ENCODE results near the gene NAALADL1. TPM values are rescaled to one million over a fixed set of nuclear protein-coding genes. Genes with fewer than 3 reads are reported as not detected.
"Not testable (repeated sequence)": the region's sequence is repeated elsewhere in the genome, so short reads cannot be mapped to it uniquely, and the experiment has no call there.

Gene NAALADL1
- total RNA-seq, 1 experiment from 2014 or later, result 0.88 TPM

DNA sequence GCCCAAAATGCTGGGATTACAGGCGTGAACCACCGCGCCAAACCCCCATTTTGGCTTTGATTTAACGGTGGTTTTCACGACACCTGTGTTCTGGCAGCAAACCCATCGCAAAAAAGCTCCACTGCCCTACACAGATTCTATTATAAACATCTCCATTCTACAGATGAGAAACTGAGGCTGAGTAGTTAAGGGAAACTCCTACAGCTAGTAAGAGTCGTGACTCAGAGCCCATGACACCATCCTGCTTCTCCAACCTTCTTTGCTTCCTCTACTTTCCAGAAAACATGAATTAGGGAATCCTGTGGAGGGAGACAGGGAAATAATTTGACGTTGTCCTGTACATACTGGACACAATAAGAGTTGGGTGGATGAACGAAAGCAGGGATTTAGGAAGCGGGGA, 31.5 kb downstream of the NAALADL1 start:
- in situ Hi-C loops (cut with HindIII; ENCODE audit: low pct_unique_long_range_greater_than_20kb, low sequenced_read_pairs), result no loop called here
- DNase-seq (ENCODE audit: low read depth), result no peak

DNA sequence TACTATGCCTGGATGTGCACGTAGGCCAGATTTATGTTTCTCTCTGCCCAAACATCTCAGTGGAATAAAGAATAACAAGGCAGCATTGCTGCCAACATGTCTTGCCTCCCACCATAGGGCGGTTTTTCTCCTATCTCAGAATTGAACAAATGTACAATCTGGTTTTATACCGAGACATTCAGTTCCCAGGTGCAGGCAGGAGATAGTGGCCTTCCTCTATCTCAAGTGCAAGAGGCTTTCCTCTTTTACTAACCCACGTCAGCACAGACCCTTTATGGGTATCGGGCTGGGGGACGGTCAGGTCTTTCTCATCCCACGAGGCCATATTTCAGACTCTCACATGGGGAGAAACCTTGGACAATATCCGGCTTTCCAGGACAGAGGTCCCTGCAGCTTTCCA, 34.9 kb downstream of the NAALADL1 start:
- DNase-seq (ENCODE audit: low read depth); in situ Hi-C loops (cut with HindIII; ENCODE audit: low pct_unique_long_range_greater_than_20kb, low sequenced_read_pairs): not testable (repeated sequence)

DNA sequence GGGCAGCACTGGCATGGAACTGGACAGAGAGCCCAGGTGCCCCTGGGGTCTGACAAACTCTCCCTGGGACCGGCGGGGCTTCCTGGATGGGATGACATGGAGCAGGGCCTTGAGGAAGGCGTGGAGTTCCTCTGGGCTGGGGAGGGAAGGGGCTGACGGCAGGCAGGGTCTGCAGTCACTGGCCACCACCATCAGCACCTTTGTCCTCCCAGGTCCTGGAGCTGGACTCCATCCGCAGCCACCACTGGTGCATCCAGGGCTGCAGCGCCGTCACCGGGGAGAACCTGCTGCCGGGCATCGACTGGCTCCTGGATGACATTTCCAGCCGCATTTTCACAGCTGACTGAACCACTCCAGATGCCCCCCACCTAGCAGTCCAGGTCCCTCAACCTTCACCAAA, 36.8 kb downstream of the NAALADL1 start:
- in situ Hi-C loops (cut with HindIII; ENCODE audit: low pct_unique_long_range_greater_than_20kb, low sequenced_read_pairs), result no loop called here
- DNase-seq (ENCODE audit: low read depth), result no peak

DNA sequence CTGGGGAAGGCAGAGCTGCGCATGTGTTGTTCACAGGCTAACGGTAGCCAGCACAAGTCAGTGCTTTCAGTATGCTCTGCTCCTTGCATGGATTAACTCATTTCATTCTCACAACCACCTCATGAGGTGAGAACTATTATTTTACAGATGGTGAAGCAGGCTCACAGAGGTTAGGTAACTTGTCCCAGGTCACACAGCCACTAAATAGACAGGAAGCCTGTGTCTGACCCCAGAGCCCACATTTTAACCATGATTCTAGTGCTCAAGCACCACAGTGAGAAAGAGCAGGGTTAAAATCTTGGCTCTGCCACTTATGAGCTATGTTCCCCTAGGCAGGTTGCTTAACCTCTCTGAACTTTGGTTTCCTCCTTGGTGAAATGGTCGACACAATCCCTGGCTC, 37.4 kb downstream of the NAALADL1 start:
- in situ Hi-C loops (cut with HindIII; ENCODE audit: low pct_unique_long_range_greater_than_20kb, low sequenced_read_pairs), result no loop called here
- no peak for DNase-seq (ENCODE audit: low read depth)

DNA sequence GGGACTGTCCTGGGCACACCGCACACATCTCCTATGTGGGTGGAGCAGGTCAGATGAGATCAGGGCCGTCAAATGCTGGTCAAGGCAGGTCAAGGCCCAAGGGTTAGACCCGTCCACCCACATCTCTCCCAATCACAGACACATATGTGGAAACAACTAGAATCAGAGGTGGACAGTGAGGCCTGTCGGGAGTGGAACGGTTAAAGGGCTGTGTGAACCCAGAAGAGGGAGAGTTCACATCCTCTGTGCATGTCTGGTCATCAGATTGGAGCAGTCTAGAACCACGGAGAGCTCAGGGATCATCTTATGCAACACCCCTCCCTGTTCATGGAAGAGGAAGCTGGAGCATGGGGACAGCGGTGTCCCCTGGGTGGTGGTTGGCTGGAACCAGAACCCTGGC, 38.5 kb downstream of the NAALADL1 start:
- in situ Hi-C loops (cut with HindIII; ENCODE audit: low pct_unique_long_range_greater_than_20kb, low sequenced_read_pairs), result no loop called here
- no peak for DNase-seq (ENCODE audit: low read depth)

DNA sequence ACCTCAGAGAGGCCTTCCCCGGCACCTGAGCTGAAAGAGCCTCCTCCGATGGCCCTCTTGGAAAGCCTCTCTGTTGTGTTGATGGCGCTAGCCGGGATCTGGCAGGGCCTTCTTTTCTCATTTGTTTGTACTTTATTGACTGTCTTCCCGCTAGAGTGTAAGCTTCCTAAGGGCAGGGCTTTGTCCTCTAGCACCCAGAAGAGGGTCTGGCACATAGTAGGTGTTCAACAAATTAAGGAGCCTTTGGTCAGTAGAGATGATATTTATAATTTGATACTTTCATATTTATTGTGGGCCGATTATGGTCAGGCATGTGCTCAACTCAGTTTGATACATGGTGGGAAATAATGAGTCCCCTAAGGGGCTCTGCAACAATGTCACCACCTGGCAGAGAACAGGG, 40.4 kb downstream of the NAALADL1 start:
- DNase-seq (ENCODE audit: low read depth), result no peak
- in situ Hi-C loops (cut with HindIII; ENCODE audit: low pct_unique_long_range_greater_than_20kb, low sequenced_read_pairs), result no loop called here

DNA sequence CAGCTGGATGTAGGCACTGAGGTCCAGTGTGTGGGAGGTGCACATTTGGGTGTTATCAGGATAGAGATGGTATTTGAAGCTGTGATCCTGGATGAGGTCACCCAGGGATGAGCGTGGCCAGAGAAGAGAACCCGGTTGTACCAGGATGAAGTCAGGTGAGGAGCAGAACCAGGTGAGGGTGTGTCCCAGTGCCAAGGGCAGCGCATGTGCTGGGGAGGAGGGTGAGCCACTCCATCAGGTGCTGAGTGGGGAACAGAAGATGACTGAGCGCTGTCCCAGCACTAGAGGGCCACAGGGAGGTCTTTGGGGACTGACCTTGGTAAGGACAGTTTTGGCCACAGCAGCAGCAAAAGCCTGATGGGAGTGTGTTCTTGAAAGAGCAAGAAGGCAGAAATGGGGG, 41.6 kb downstream of the NAALADL1 start:
- in situ Hi-C loops (cut with HindIII; ENCODE audit: low pct_unique_long_range_greater_than_20kb, low sequenced_read_pairs), result no loop called here
- DNase-seq (ENCODE audit: low read depth), result no peak

DNA sequence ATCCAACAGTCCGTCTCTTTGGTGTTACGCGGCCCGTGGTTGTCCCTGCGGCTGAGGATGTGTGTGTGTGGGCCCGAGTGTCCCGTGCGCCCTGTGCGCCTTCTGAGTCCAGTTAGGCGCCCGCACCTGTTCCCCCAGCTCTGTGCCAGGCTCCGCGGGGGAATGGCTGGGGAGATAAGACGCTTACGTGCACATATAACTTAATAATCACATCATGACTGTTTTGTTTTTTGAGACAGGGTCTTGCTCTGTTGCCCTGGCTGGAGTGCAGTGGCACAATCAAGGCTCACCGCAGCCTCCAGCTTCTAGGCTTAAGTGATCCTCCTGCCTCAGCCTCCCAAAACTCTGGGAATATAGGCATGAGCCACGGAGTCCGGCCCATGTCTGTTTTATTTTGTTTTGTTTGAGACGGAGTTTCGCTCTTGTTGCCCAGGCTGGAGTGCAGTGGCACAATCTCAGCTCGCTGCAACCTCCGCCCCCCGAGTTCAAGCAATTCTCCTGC, 43.6 kb downstream of the NAALADL1 start:
- no peak for DNase-seq (ENCODE audit: low read depth)
- in situ Hi-C loops (cut with HindIII; ENCODE audit: low pct_unique_long_range_greater_than_20kb, low sequenced_read_pairs), result no loop called here

DNA sequence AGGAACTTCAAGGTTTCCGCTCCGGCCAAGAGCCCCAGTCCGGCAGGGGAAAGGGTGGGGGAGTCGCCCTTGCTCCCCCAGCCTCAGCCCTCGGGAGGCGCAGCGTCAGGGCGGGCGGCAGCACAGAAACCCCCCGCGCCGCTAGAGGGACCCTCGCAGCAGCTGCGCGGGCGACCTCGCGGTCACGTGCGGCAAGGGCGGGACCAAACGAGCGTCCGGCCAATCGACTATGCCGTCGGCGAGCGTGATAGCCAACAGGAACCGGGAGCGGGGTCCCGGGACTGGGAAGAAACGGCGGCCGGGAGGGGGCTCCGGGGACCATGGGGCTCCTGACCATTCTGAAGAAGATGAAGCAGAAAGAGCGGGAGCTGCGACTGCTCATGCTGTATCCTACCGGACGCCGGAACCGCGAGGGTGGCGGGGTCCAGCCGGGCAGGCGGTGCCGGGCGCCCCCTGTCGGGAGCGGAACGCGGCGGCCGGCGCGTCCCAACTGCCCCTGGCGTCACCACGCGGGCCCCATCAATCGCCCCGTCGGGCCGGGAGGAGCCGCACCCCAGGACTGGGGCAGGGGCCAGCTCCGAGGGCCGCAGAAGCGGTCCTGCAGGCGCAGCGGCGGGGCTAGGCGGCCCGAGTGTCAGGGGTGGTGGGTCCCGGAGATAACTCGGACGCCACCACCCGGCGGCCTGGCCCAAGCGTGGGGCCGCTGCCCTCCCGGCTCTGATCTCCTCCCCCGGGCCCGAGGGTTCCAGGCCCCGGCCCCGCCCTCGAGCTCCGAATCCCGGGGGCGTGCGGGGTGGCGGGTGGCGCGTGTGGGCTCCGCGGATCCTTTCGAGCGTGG, 44.2 kb downstream of the NAALADL1 start, which contains the start of gene ARL2:
Gene ARL2 (plus strand): TSS at position 273 of the 838 bp plus-strand sequence. CDS start 48 bp downstream, at position 321.
- peak; percentile 85 for DNase-seq (ENCODE audit: low read depth)

DNA sequence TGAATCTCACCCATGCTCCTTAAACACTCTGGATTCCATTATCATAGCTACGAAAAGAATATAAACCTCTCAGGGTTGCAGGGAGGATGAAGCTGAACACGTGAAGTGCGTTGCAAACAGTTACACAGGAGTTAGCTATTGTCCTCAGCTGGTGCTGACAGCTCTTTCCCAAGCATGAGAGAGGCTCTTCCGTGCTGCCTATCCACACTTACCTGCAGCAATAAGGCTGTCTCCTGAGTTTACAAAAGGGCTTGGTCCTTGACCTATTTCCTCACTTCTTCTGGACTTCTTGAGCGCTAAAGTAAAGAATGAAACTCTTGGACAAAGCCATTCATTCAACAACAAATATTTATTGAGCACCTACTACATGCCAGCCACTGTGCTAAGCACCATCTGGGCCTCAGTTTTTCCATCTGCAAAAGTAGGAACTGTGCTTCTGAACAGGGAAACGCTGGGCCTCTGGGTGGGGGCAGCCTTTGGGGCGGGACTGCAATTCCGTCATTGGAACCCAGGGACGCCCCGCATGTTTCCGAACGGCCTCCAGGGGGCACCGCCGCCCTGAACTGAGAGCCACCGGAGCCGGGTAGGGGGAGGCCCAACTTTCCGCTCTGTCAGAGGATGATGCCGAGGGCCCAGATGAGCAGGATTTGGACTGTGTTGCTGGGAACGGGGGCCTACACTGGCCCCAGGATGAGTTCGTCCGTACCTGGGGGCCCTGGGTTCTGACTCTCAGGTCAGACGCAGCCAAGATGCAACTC, 45.0 kb downstream of the NAALADL1 start:
- DNase-seq (ENCODE audit: low read depth), result peak; percentile 82
- in situ Hi-C loops (cut with HindIII; ENCODE audit: low pct_unique_long_range_greater_than_20kb, low sequenced_read_pairs), result no loop called here

More for the DNA sequence above, 44.2 kb downstream of the NAALADL1 start, which contains the start of gene ARL2:
- in situ Hi-C loops (cut with HindIII; ENCODE audit: low pct_unique_long_range_greater_than_20kb, low sequenced_read_pairs), result no loop called here

DNA sequence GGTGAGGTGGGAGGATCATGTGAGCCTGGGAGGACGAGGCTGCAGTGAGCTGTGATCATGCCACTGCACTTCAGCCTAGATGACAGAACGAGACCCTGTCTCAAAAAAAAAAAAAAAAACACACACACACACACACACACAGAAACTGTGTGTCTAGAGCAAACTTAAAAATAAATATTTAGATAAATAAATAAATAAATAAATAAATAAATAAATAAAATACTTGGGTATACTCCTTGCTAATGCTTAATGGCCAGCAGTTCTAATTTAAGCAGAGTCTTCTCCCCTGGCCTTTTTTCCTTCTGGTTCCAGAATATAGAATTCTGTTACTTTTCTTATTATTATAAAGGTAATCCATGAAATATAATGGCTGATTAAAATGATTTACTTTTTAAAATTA, 49.5 kb downstream of the NAALADL1 start:
- DNase-seq (ENCODE audit: low read depth), result no peak
- in situ Hi-C loops (cut with HindIII; ENCODE audit: low pct_unique_long_range_greater_than_20kb, low sequenced_read_pairs), result no loop called here

DNA sequence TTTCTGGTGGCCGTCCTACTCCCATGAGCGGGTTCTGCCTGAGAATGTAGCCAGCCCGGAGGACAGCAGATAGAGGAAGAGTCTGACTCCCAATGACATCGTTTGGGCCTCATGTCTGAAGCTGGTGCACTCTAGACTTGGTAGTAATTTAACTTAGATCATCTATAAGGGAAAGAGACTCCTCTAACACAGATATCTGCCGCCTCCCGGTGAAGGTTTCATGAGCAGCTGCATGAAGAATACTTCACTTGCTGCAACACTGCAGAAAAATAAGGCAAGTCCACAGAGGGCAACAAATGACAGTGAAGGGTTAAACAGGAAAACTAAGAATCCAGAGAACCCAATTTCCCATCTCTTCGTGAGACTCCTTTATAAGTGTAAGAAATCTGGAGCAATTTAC, 50.3 kb downstream of the NAALADL1 start:
- in situ Hi-C loops (cut with HindIII; ENCODE audit: low pct_unique_long_range_greater_than_20kb, low sequenced_read_pairs), result no loop called here
- DNase-seq (ENCODE audit: low read depth), result no peak

DNA sequence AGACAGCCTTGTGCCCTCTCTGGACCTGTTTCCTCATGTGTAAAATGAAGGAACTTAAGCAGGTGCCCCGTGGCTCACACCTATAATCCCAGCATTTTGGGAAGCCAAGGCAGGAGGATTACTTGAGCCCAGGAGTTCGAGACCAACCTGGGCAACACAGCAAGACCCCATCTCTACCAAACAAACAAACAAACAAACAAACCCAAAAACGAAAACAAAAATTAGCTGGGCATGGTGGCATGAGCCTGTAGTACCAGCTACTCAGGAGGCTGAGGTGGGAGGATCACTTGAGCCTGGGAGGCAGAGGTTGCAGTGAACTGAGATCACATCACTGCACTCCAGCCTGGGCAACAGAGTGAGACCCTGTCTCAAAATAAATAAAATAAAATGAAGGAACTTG, 54.4 kb downstream of the NAALADL1 start:
- in situ Hi-C loops (cut with HindIII; ENCODE audit: low pct_unique_long_range_greater_than_20kb, low sequenced_read_pairs), result not testable (repeated sequence)

DNA sequence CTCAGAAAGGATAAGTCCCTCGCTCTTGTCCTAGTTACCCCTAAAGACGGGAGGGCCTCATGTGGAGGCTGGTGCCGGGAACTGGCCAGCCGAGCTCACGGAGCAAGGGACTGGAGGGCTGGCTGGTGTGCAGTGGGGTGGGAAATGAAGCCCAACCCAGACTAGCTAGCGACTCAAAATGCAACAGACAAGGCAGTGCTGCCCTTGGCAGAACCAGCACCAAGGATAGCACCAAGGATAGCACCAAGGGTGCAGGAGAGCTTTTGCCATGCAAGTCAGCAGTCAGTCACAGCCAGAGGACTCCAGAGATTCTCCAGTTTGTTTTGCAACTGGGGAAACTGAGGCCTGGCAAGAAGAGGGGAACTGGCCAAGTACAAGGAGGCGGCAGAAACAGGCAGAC, 55.1 kb downstream of the NAALADL1 start:
- DNase-seq (ENCODE audit: low read depth), result no peak

More for the DNA sequence above, 54.4 kb downstream of the NAALADL1 start:
- DNase-seq (ENCODE audit: low read depth), result not testable (repeated sequence)

DNA sequence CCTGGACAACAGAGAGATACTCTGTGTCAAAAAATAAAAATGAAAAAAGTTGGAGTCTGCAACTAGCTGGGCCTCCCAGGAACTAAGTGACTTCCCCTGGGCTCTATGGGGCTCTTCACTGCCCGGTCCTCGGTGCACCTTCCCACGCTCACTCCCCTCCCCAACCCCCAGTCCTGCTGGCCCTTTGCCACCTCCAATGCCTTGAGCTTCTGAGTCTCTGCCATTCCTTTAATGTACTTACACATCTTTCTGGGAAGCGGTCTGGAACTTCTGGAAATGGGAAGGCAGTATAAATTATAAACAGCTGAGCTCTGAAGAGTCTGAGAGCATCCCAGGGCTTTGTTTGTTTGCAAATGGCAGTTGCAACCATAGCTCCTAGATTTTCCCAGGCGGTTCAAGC, 55.6 kb downstream of the NAALADL1 start:
- DNase-seq (ENCODE audit: low read depth), result no peak
- in situ Hi-C loops (cut with HindIII; ENCODE audit: low pct_unique_long_range_greater_than_20kb, low sequenced_read_pairs), result no loop called here

More for the DNA sequence above, 55.1 kb downstream of the NAALADL1 start:
- in situ Hi-C loops (cut with HindIII; ENCODE audit: low pct_unique_long_range_greater_than_20kb, low sequenced_read_pairs), result no loop called here

DNA sequence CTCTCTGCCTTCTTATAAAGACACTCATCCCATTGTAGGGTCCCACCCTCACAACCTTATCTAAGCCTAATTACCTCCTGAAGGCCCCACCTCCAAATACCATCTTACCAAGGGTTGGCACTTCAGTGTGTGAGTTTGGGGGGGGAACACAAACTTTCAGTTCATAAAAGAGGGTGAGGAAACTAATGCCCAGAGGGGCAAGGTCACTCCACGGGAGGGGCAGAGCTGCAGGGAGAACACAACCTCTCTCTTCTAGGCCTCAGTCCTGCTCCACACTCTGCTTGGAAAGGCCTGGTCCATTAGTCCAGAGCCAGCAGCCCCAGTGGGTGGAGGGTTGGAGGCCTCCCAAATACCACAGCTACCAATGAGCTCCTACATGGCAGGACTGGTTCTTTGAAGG, 58.9 kb downstream of the NAALADL1 start:
- in situ Hi-C loops (cut with HindIII; ENCODE audit: low pct_unique_long_range_greater_than_20kb, low sequenced_read_pairs), result no loop called here
- no peak for DNase-seq (ENCODE audit: low read depth)

DNA sequence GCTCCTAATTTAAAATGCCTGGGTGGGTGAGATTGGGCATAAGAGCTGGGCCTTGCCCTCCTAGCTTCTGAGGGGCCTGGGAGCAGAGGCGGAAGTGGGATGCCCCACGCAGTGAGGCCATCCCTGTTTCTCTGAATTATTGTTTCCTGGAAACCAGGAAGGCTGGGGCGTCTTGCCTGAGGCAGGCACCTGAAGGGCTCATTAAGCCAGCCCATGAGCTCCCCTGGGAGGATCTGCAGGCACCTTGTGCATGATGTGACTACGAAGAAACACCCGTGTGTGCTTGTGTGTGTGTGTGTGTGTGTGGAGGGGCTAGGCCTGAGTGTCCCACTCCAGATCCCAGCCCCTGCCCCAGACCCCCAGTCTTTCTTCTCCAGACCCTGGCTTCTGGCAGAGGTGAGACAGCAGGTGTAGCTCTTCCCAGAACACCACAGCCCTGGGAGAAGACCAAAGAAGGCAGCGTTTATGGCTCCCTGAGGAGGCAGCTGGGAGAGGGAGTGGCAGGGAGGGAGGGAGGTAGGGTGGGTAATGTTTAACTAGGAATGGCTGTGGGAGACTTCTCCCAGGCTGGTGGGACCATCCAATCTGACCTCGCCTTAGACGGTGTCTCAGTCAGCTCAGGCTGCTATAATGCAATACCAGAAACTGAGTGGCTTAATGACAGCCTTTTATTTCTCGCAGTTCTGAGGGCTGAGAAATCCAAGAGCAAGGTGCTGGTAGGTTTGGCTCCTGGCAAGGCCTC, 59.5 kb downstream of the NAALADL1 start:
- peak; percentile 60 for DNase-seq (ENCODE audit: low read depth)
- in situ Hi-C loops (cut with HindIII; ENCODE audit: low pct_unique_long_range_greater_than_20kb, low sequenced_read_pairs), result no loop called here

DNA sequence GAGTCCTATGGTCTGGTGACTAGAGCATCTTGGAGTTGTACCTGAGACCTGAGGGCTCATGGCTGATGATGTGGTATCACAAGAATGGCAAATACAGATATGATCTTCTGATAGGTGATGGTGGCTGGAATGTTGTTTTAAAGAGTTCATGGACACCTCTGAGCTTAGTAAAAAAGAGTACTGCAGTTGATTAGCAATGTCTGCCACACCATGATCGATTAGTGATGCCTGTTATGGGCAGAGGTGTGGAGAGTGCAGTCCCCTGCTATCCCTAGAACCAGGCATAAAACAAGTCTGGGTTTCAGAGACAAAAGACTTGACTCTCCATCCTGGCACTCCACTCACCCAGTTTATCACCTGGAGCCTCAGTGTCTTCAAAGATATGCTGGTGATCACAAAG, 60.2 kb downstream of the NAALADL1 start:
- in situ Hi-C loops (cut with HindIII; ENCODE audit: low pct_unique_long_range_greater_than_20kb, low sequenced_read_pairs), result no loop called here
- no peak for DNase-seq (ENCODE audit: low read depth)

Measured in Caki2 (cell line).